IPS-20b (cell line): ENCODE measurements around the gene ODC1.

Experiments used
- H3K27ac ChIP-seq: one replicate; pipeline ENCODE4 v1.5.1; 2013; ENCODE audit warnings: low read length
- H3K27me3 ChIP-seq: 2 replicates; pipeline ENCODE4 v1.6.1; 2013; ENCODE audit warnings: mild to moderate bottlenecking, low read length, inconsistent platforms; ENCODE audit not compliant: insufficient read depth
- H3K36me3 ChIP-seq: 2 replicates; pipeline ENCODE4 v1.6.1; 2013; ENCODE audit warnings: low read depth, mild to moderate bottlenecking, inconsistent platforms, low read length, moderate library complexity; ENCODE audit not compliant: insufficient read depth
- H3K4me1 ChIP-seq: 2 replicates; pipeline ENCODE4 v1.6.1; 2013; ENCODE audit warnings: mild to moderate bottlenecking, control low read depth, inconsistent platforms, low read length, moderate library complexity; ENCODE audit not compliant: insufficient read depth
- H3K4me3 ChIP-seq: 2 replicates; pipeline ENCODE4 v1.5.1; 2013; ENCODE audit warnings: mild to moderate bottlenecking, low read length, inconsistent platforms
- H3K9ac ChIP-seq: 2 replicates; pipeline ENCODE4 v1.6.1; 2013; ENCODE audit warnings: low read depth, mild to moderate bottlenecking, inconsistent platforms, low read length, moderate library complexity
- H3K9me3 ChIP-seq: 2 replicates; pipeline ENCODE4 v1.6.1; 2013; ENCODE audit warnings: mild to moderate bottlenecking, low read depth, low read length, inconsistent platforms; ENCODE audit not compliant: insufficient read depth

ODC1 gene

GRCh38 chr2:10477443-10478297, 29.5 kb upstream of the ODC1 start:
- no peaks in the 10 kb centered on the region for H3K9me3 ChIP-seq
- no peaks in the 10 kb centered on the region for H3K36me3 ChIP-seq
- H3K4me1 ChIP-seq = no peaks in the 10 kb centered on the region; the same call in 1 of the 2 replicates
- no peak overlapping the region for H3K9ac ChIP-seq
- H3K27me3 ChIP-seq = no peaks in the 10 kb centered on the region; the same call in 1 of the 2 replicates
- no peak overlapping the region for H3K27ac ChIP-seq
- H3K4me3 ChIP-seq = no peak overlapping the region

- H3K9ac ChIP-seq = no peak overlapping the region
- no peaks in the 10 kb centered on the region for H3K36me3 ChIP-seq
- H3K27me3 ChIP-seq = no peaks in the 10 kb centered on the region; the same call in 1 of the 2 replicates
- no peak overlapping the region for H3K4me3 ChIP-seq
- no peaks in the 10 kb centered on the region for H3K9me3 ChIP-seq
- H3K4me1 ChIP-seq = no peaks in the 10 kb centered on the region; the same call in 1 of the 2 replicates
- H3K27ac ChIP-seq = no peak overlapping the region
Measured at GRCh38 chr2:10476723-10477442, 28.8 kb upstream of the ODC1 start.

GRCh38 chr2:10475811-10476660, 27.9 kb upstream of the ODC1 start:
- no peaks in the 10 kb centered on the region; the same call in 1 of the 2 replicates for H3K4me1 ChIP-seq
- no peak overlapping the region for H3K4me3 ChIP-seq
- no peaks in the 10 kb centered on the region for H3K9me3 ChIP-seq
- no peak overlapping the region for H3K9ac ChIP-seq
- no peaks in the 10 kb centered on the region for H3K36me3 ChIP-seq
- H3K27ac ChIP-seq = no peak overlapping the region
- H3K27me3 ChIP-seq = no peaks in the 10 kb centered on the region

GRCh38 chr2:10475221-10475722, 27.1 kb upstream of the ODC1 start:
- Histone ChIP-seq H3K4me1 (no peaks in the 10 kb centered on the region; the same call in 1 of the 2 replicates), H3K4me3 (no peak overlapping the region), H3K9me3 (no peaks in the 10 kb centered on the region), H3K36me3 (no peaks in the 10 kb centered on the region), H3K9ac (no peak overlapping the region), H3K27ac (no peak overlapping the region), H3K27me3 (no peaks in the 10 kb centered on the region)

GRCh38 chr2:10473121-10473756, 25.1 kb upstream of the ODC1 start:
- H3K36me3 ChIP-seq = no peaks in the 10 kb centered on the region
- H3K4me3 ChIP-seq = no peak overlapping the region
- no peak overlapping the region for H3K9ac ChIP-seq
- H3K4me1 ChIP-seq = no peaks in the 10 kb centered on the region; the same call in 1 of the 2 replicates
- H3K27me3 ChIP-seq = no peaks in the 10 kb centered on the region
- no peaks in the 10 kb centered on the region for H3K9me3 ChIP-seq
- H3K27ac ChIP-seq = no peak overlapping the region

GRCh38 chr2:10471955-10472354, 23.8 kb upstream of the ODC1 start:
- no peaks in the 10 kb centered on the region for H3K27me3 ChIP-seq
- no peak overlapping the region for H3K9ac ChIP-seq
- H3K27ac ChIP-seq = no peak overlapping the region
- no peaks in the 10 kb centered on the region for H3K9me3 ChIP-seq
- no peaks in the 10 kb centered on the region for H3K4me1 ChIP-seq
- H3K36me3 ChIP-seq = no peaks in the 10 kb centered on the region
- no peak overlapping the region for H3K4me3 ChIP-seq

GRCh38 chr2:10471046-10471571, 23.0 kb upstream of the ODC1 start:
- no peaks in the 10 kb centered on the region for H3K9me3 ChIP-seq
- no peaks in the 10 kb centered on the region for H3K4me1 ChIP-seq
- H3K36me3 ChIP-seq = no peaks in the 10 kb centered on the region
- no peak overlapping the region for H3K4me3 ChIP-seq
- no peaks in the 10 kb centered on the region for H3K27me3 ChIP-seq
- H3K9ac ChIP-seq = no peak overlapping the region
- no peak overlapping the region for H3K27ac ChIP-seq

GRCh38 chr2:10469955-10470608, 22.0 kb upstream of the ODC1 start:
- Histone ChIP-seq H3K4me3 (no peak overlapping the region), H3K27ac (no peak overlapping the region), H3K4me1 (no peaks in the 10 kb centered on the region), H3K27me3 (no peaks in the 10 kb centered on the region), H3K36me3 (no peaks in the 10 kb centered on the region), H3K9ac (no peak overlapping the region), H3K9me3 (no peaks in the 10 kb centered on the region)

- no peaks in the 10 kb centered on the region for H3K9me3 ChIP-seq
- no peak overlapping the region for H3K27ac ChIP-seq
- no peaks in the 10 kb centered on the region for H3K4me1 ChIP-seq
- H3K27me3 ChIP-seq = no peaks in the 10 kb centered on the region
- H3K9ac ChIP-seq = no peak overlapping the region
- H3K4me3 ChIP-seq = no peak overlapping the region
- no peaks in the 10 kb centered on the region for H3K36me3 ChIP-seq
Measured at GRCh38 chr2:10469301-10469700, 21.2 kb upstream of the ODC1 start.

GRCh38 chr2:10467401-10467800, 19.3 kb upstream of the ODC1 start:
- Histone ChIP-seq H3K9ac (no peak overlapping the region), H3K27ac (no peak overlapping the region), H3K36me3 (no peaks in the 10 kb centered on the region), H3K9me3 (no peaks in the 10 kb centered on the region), H3K4me1 (no peaks in the 10 kb centered on the region), H3K4me3 (no peak overlapping the region), H3K27me3 (no peaks in the 10 kb centered on the region)
